Activated CD4-positive, alpha-beta T cell treated with anti-CD3 and anti-CD28 coated beads, Interleukin-2, amount 50 U/mL, for 1 hour (primary cell): ENCODE measurements around the gene MPRIP.
A peak's percentile ranks its signal among the peaks of the same experiment; 100 is the strongest.

Source experiments
- DNase-seq: peaks from one replicate; pipeline ENCODE4 v3.0.0-alpha.2; 2020

Gene MPRIP

DNA sequence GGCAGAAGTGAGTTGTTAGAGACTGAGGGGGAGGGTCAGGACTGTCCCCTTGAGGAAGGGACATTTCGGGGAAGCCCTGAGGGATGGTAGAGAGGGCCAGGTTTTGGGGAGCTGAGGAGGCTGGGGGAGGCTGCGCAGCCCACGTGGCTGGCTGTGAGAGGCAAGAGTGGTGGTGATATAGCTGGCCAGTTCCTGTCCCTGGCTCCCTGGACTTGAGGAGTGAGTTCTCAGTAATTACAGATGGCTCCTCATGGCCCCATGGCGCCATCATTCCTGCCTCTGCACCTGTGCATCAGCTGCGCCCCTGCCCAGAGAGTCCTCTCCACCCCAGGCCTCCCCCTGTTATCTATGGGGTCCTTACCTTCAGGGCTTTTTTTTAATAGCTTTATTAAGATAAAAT is 30.3 kb downstream of the MPRIP start:
- no peak for DNase-seq

DNA sequence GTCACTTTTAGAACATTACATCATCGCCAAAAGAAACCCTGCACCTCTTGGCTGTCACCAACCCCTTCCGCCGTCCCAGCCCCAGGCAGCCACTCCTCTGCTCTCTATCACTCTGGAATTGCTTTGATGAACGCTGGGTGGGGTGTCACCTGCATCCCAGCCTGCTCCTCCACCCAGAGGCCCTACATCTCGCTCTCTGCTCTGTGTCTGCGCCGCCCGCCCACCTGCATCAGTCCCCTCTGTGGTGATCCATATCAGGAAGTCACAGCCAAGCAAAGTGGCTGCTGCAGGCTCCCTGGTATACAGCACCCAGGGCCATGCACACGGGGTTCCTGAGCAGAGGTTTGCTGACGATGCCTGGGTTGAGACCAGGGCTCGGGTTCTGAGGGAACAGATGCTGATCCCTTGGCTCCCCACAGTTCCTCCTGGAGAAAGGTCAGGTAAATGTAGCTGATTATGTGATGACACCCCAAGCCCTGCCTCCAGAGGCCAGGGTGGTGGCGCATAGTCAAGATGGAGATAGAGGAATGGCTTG is 30.8 kb downstream of the MPRIP start:
- no peak for DNase-seq

GRCh38 chr17:17073581-17074403 is 31.5 kb downstream of the MPRIP start:
- DNase-seq = no peak

- DNase-seq = peak; percentile 22
Measured at GRCh38 chr17:17075125-17075781, 33.0 kb downstream of the MPRIP start.

GRCh38 chr17:17076066-17076465 is 33.8 kb downstream of the MPRIP start:
- DNase-seq = no peak

DNA sequence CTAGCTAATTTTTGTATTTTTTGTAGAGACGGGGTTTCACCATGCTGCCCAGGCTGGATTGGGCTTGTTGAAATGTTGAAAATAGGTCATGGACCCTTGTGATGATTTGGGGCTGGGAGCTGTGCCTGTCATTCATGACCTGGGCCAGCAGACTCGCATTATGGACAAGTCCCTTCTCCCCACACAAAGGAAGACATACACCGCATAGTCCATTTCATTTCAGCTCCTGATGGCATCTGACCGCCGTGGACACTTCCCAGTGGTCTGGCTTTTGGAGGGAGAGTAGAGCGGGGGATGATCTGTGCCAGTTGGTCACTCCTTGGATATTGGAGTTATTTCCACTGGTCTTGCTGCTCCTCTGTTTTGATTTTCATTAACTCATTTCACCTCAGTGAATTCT is 34.8 kb downstream of the MPRIP start:
- DNase-seq = no peak

DNA sequence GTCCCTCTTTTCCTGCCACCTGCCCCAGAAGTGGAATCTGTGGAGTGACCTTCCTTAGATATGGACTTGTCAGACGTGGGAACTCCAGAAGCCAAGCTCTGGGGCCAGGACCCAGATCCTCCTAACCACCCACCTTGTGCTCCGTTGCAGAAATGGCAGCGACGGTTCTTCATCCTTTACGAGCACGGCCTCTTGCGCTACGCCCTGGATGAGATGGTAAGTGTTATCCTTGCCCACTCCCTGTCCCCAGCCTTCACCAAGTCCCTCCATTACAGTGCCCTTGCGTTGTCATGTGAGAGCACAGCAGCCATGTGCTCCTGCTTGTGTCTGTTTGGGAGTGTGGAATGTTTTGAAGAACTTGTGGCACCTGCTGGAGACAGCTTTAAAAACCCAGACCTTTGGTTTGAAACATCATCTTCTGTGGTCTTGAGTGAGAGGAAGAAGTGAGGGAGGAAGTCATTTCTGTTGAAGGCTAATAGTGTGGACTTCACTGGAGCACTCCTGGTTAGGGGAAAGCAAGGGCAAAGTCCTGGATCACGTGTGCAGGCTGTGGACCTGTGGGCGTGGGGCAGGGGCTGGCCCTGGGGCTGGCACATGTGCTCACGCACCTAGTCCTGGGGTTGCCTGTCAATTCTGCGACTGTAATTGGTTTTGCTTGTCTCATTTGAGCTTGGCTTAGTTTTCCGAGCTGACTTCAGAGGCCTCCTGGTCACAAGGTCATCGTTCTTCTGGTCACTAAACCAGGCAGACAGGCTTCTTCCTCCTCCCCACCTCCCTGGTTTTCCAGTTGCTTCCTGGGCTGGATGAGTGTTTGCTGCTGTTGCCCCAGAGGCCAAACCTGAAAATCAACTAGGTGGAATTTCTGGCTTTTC is 35.8 kb downstream of the MPRIP start:
- no peak for DNase-seq

GRCh38 chr17:17078832-17079231 is 36.6 kb downstream of the MPRIP start:
- DNase-seq = no peak

GRCh38 chr17:17079336-17079735 is 37.1 kb downstream of the MPRIP start:
- DNase-seq = no peak

- no peak for DNase-seq
Measured at GRCh38 chr17:17079761-17080160, 37.5 kb downstream of the MPRIP start.

DNA sequence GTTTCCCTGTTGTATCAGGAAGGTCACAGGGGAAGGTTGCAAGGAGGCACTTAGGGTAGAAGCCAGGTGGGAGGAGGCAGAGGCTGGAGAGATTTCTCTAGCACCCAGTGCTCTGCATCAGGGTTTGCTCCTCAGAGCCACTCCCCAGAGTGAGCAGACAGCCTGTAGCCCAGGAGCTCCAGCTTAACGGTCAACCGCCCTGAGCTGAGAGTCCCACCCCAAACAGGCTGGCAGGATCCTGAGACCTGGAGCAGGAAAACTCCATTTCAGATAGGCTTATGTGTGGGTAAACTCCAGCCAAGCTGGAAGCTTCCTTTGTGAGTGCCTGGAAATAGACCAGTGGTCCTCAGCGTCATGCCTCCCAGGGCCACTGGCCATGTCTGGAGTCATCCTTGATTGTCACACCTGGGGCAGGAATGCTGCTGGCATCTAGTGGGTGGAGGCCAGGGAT is 37.9 kb downstream of the MPRIP start:
- DNase-seq = no peak

DNA sequence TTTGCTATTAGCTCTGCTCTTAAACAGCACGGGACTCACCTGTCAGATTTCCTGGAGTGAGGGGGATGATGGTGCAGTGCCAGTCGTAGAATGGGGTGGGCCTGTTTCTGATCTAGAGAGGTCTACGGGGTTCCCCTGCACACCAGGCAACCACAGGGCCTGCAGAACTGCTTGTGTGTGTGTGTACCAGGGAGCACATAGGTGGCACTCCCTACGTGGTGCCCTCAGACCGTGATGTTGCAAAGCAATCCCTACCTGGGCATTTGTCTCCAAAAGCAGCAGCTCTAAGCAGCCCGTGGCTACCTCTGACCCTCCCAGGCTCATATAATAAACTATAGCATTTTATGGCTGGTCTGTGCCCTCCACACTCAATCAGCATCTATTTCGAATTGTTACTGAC is 38.5 kb downstream of the MPRIP start:
- DNase-seq = no peak

DNA sequence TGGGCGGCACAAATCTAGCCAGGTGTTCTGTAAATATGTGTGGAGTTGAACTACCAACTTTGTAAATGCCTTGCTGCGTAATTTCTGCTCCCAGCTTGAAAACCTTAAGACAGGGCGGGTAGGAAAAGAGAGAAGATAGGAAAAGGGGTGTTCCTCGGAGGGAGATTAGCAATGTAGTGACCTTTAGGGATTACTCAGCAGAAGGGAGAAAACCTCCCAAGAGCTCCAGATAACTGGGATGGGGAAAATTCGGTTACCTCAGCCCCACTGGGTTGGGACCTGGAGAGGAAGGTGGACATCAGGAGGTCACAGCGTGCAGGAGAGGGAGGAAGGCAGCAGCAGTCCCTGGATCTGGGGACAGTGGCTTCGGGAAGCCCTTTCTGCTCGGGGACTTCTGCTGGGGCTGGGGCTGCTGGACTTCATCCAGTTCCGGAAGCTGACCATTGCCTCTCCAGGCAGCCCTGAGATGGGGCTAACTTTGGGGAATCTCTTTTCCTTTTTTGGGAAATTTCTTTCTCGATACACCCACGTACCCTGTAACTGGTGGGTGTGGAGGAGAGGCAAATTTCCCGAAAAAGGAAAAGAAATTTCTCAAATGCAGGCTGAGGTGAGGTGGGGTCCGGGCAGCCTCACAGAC is 39.2 kb downstream of the MPRIP start:
- DNase-seq = no peak

DNA sequence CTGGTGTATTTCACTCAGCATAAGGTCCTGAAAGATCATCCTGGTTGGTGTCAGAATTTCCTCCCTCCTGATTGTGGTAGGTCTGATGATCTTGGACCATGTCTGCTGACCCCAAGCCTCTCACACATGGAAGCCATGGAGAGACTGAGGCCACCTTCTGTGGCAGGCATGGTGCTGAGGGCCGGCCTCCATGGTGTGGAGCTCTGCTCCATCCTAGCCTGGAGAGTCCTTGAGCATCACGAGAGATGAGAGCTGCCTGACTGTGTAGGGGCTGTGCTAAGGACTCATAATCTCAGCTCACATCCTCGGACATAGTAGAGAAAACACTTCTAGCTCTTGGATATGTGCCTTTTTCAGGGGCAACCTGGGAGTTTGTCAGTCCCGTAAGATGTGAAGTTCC is 40.6 kb downstream of the MPRIP start:
- DNase-seq = no peak

- DNase-seq = no peak
Measured at GRCh38 chr17:17084317-17084835, 42.1 kb downstream of the MPRIP start.

DNA sequence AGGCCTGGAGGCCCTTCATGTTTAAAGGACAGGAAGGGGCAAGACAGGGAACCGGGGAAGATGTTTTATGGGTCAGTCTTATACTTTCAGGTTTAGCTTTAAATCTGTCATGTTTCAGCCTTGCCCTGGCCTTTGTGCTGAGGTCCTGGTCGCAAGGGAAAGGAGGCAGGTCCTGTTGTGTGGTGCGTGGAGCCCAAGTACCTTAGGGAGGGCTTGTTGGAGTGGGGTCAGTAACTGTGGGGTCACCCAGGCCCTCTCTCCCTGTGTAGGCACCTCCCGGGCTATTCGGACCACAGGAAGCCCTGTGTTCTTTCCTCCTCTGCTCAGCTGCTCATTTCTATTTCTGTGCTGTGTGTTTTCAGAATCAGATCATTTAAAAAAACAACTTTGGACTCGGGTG is 42.7 kb downstream of the MPRIP start:
- no peak for DNase-seq

GRCh38 chr17:17086585-17086984 is 44.3 kb downstream of the MPRIP start:
- no peak for DNase-seq

DNA sequence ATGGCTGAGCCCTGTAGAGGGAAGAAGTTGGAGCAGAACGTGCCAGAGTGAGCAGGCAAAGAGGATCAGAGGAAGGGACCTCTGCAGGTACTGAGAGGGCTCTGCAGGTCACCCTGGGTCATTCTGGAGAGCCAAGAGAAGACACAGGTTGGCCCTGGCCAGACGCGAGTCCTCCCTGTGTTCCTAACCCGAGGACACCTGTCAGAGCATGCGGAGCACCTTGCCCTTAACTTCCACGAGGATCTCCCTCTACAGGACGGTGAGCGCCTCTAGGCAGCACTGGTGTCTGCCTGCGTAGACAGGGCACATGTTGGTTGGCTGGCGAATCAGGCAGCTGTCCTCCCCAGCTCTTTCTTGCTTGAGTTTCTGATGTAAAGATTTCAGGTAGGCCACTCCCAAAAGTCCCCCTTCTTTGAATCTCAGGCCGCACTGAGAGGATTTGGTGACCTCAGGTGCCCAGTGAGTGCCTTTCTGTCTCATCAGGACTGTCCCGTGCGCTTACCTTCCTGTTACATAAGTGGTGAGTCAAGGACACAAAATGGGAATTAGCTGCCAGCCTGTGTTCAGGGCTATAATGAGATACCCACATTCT is 45.3 kb downstream of the MPRIP start:
- DNase-seq = no peak

GRCh38 chr17:17088086-17088485 is 45.8 kb downstream of the MPRIP start:
- DNase-seq = no peak

- no peak for DNase-seq
Measured at GRCh38 chr17:17088541-17089525, 46.6 kb downstream of the MPRIP start.
